ENCODE data around the gene SORCS1. TPM values are rescaled to one million over a fixed set of nuclear protein-coding genes. Genes with fewer than 3 reads are reported as not detected.

Gene SORCS1
- total RNA-seq, 6 experiments from 2014 or later = 0.09 to 0.14 (median 0.10) TPM; not detected in 3

GRCh38 chr10:106567629-106568028 is 596.9 kb downstream of the SORCS1 start:
- Mint-ChIP-seq H3K27me3 (ENCODE audit: insufficient read depth) (no peaks in the 10 kb centered on the region; the same call in 1 of the 2 replicates), H3K9me3 (no peaks in the 10 kb centered on the region), H3K4me3 (no peak overlapping the region), H3K4me1 (ENCODE audit: low read depth) (peaks cover 63% of the 10 kb centered on the region), H3K36me3 (ENCODE audit: low read depth) (no peaks in the 10 kb centered on the region), H3K27ac (no peak overlapping the region)
- no peak for DNase-seq
- no peak for TF ChIP-seq CTCF (IDR thresholded peaks at IDR 0.05)

GRCh38 chr10:106566873-106567272 is 597.6 kb downstream of the SORCS1 start:
- H3K4me1 Mint-ChIP-seq (ENCODE audit: low read depth) = peaks cover 63% of the 10 kb centered on the region
- DNase-seq = no peak
- TF ChIP-seq CTCF (IDR thresholded peaks at IDR 0.05) = no peak
- H3K27me3 Mint-ChIP-seq (ENCODE audit: insufficient read depth) = no peaks in the 10 kb centered on the region; the same call in 1 of the 2 replicates
- no peak overlapping the region for H3K27ac Mint-ChIP-seq
- no peaks in the 10 kb centered on the region for H3K9me3 Mint-ChIP-seq
- H3K36me3 Mint-ChIP-seq (ENCODE audit: low read depth) = no peaks in the 10 kb centered on the region
- no peak overlapping the region for H3K4me3 Mint-ChIP-seq

- H3K4me1 Mint-ChIP-seq (ENCODE audit: low read depth) = peaks cover 63% of the 10 kb centered on the region
- H3K27me3 Mint-ChIP-seq (ENCODE audit: insufficient read depth) = no peaks in the 10 kb centered on the region; the same call in 1 of the 2 replicates
- peak overlapping the region; percentile 57 for H3K27ac Mint-ChIP-seq
- peak; percentile 30 for DNase-seq
- no peak overlapping the region for H3K4me3 Mint-ChIP-seq
- H3K36me3 Mint-ChIP-seq (ENCODE audit: low read depth) = no peaks in the 10 kb centered on the region
- H3K9me3 Mint-ChIP-seq = no peaks in the 10 kb centered on the region
- no peak for TF ChIP-seq CTCF (IDR thresholded peaks at IDR 0.05)
These were observed 599.0 kb downstream of the SORCS1 start for GRCh38 chr10:106565546-106565945.

GRCh38 chr10:106563384-106563783 is 601.1 kb downstream of the SORCS1 start:
- TF ChIP-seq CTCF (IDR thresholded peaks at IDR 0.05) = no peak
- no peak for DNase-seq
- Mint-ChIP-seq H3K4me1 (ENCODE audit: low read depth) (peaks cover 81% of the 10 kb centered on the region), H3K27ac (peak overlapping the region; percentile 16; the same call in 1 of the 2 replicates), H3K36me3 (ENCODE audit: low read depth) (no peaks in the 10 kb centered on the region), H3K27me3 (ENCODE audit: insufficient read depth) (no peaks in the 10 kb centered on the region; the same call in 1 of the 2 replicates), H3K4me3 (no peak overlapping the region), H3K9me3 (no peaks in the 10 kb centered on the region)

GRCh38 chr10:106560925-106561640 is 603.4 kb downstream of the SORCS1 start:
- H3K36me3 Mint-ChIP-seq (ENCODE audit: low read depth) = no peaks in the 10 kb centered on the region
- peak overlapping the region; percentile 8 for H3K4me3 Mint-ChIP-seq
- peak overlapping the region; percentile 86 for H3K27ac Mint-ChIP-seq
- H3K9me3 Mint-ChIP-seq = no peaks in the 10 kb centered on the region
- peak; percentile 79 for DNase-seq
- TF ChIP-seq CTCF (IDR thresholded peaks at IDR 0.05) = no peak
- peaks cover 93% of the 10 kb centered on the region for H3K4me1 Mint-ChIP-seq (ENCODE audit: low read depth)
- no peaks in the 10 kb centered on the region; the same call in 1 of the 2 replicates for H3K27me3 Mint-ChIP-seq (ENCODE audit: insufficient read depth)
